IMR-90 (cell line): Measurements from ENCODE around the gene KCNF1. TPM values are rescaled to one million over a fixed set of nuclear protein-coding genes. Genes with fewer than 3 reads are reported as not detected.

Source experiments
- ATAC-seq: fragments of 200-7000 bp; cut with Tn5 transposase; 2 replicates; pipeline ENCODE4 v1.9.1; 2020; ENCODE audit warnings: low read depth, mild to moderate bottlenecking, moderate library complexity
- BruUV-seq: library from RNA; stranded (reverse); fragments of 400-500 nt; replicated peaks from 2 replicates; lab custom pipeline; 2021; lab: Mats Ljungman, UMichigan
- CTCF ChIA-PET: fragments of 300-600 bp; formaldehyde crosslinking; extraction: SDS; loops from one replicate; lab custom pipeline; 2021; ENCODE audit warnings: antibody characterized with exemption; lab: Yijun Ruan, JAX
- POLR2A ChIA-PET: fragments of 300-600 bp; sonication (Branson Sonifier 250); formaldehyde crosslinking; loops from one replicate; lab custom pipeline; 2022; ENCODE audit warnings: antibody characterized with exemption; ENCODE audit not compliant: unreplicated experiment; lab: Charles Lee
- DNase-seq: peaks from one replicate; pipeline ENCODE4 v3.0.0; 2013
- H2AFZ ChIP-seq: replicated peaks from 2 replicates; pipeline ENCODE3; 2013; ENCODE audit warnings: low read length, mild to moderate bottlenecking; ENCODE audit not compliant: poor library complexity
- H2AK5ac ChIP-seq: 2 replicates; pipeline ENCODE4 v1.6.1; 2013; ENCODE audit warnings: low read depth, low read length, inconsistent platforms
- H2AK9ac ChIP-seq: replicated peaks from 2 replicates; pipeline ENCODE3; 2013; ENCODE audit warnings: mild to moderate bottlenecking, low read depth, low read length, moderate library complexity; ENCODE audit not compliant: poor library complexity
- H2BK120ac ChIP-seq: 2 replicates; pipeline ENCODE4 v1.6.1; 2013; ENCODE audit warnings: low read depth, low read length, inconsistent platforms
- H2BK15ac ChIP-seq: 3 replicates; pipeline ENCODE4 v1.6.1; 2013; ENCODE audit warnings: low read depth, low read length, inconsistent platforms
- H2BK20ac ChIP-seq: 2 replicates; pipeline ENCODE4 v1.6.1; 2013; ENCODE audit warnings: low read depth, mild to moderate bottlenecking, inconsistent platforms, low read length, moderate library complexity
- H2BK5ac ChIP-seq: 2 replicates; pipeline ENCODE4 v1.6.1; 2013; ENCODE audit warnings: mild to moderate bottlenecking, low read depth, low read length, inconsistent platforms; ENCODE audit not compliant: poor library complexity, severe bottlenecking
- H3K14ac ChIP-seq: replicated peaks from 2 replicates; pipeline ENCODE4 v1.6.1; 2013; ENCODE audit warnings: low read depth, low read length, inconsistent platforms
- H3K18ac ChIP-seq: 2 replicates; pipeline ENCODE4 v1.6.1; 2013; ENCODE audit warnings: low read depth, low read length, control low read depth
- H3K23ac ChIP-seq: 2 replicates; pipeline ENCODE4 v1.6.1; 2013; ENCODE audit warnings: low read depth, low read length, inconsistent platforms
- H3K27ac ChIP-seq: 2 replicates; pipeline ENCODE4 v1.5.1; 2013; ENCODE audit warnings: mild to moderate bottlenecking, control low read depth, low read length; ENCODE audit not compliant: insufficient read depth
- H3K27me3 ChIP-seq: 2 replicates; pipeline ENCODE4 v1.6.1; 2013; ENCODE audit warnings: low read length; ENCODE audit not compliant: control insufficient read depth, insufficient read depth
- H3K36me3 ChIP-seq: 2 replicates; pipeline ENCODE4 v1.6.1; 2013; ENCODE audit warnings: low read length, mixed read lengths; ENCODE audit not compliant: control insufficient read depth, insufficient read depth
- H3K4ac ChIP-seq: 2 replicates; pipeline ENCODE4 v1.6.1; 2013; ENCODE audit warnings: low read depth, low read length, inconsistent platforms
- H3K4me1 ChIP-seq: 2 replicates; pipeline ENCODE4 v1.6.1; 2013; ENCODE audit warnings: low read length, mixed read lengths; ENCODE audit not compliant: control insufficient read depth, insufficient read depth
- H3K4me2 ChIP-seq: 2 replicates; pipeline ENCODE4 v1.6.1; 2013; ENCODE audit warnings: low read depth, mild to moderate bottlenecking, control low read depth, low read length, moderate library complexity
- H3K4me3 ChIP-seq: 2 replicates; pipeline ENCODE4 v1.5.1; 2013; ENCODE audit warnings: low read depth, mild to moderate bottlenecking, control low read depth, low read length, moderate library complexity; ENCODE audit not compliant: insufficient read depth
- H3K56ac ChIP-seq: 2 replicates; pipeline ENCODE4 v1.6.1; 2013; ENCODE audit warnings: low read length, inconsistent platforms; ENCODE audit not compliant: insufficient read depth; ENCODE audit errors: extremely low read depth
- H3K79me1 ChIP-seq, 2 experiments: 2 replicates each; pipeline ENCODE4 v1.6.1; 2013; ENCODE audit warnings: low read length in 2 of 2, inconsistent platforms in 1 of 2, low read depth in 1 of 2
- H3K9ac ChIP-seq: 2 replicates; pipeline ENCODE4 v1.6.1; 2013; ENCODE audit warnings: low read depth, low read length, control low read depth
- H3K9me1 ChIP-seq: 2 replicates; pipeline ENCODE4 v1.6.1; 2013; ENCODE audit warnings: low read length, inconsistent platforms; ENCODE audit not compliant: insufficient read depth
- H3K9me3 ChIP-seq: 2 replicates; pipeline ENCODE4 v1.6.1; 2013; ENCODE audit warnings: low read length; ENCODE audit not compliant: control insufficient read depth, insufficient read depth
- H4K20me1 ChIP-seq: 2 replicates; pipeline ENCODE4 v1.6.1; 2013; ENCODE audit warnings: low read length, inconsistent platforms; ENCODE audit not compliant: insufficient read depth
- H4K5ac ChIP-seq: 2 replicates; pipeline ENCODE4 v1.6.1; 2013; ENCODE audit warnings: mild to moderate bottlenecking, low read depth, low read length, control low read depth
- H4K8ac ChIP-seq, 2 experiments: 2 replicates each; pipeline ENCODE4 v1.6.1; 2013; ENCODE audit warnings: low read depth in 2 of 2, low read length in 2 of 2, control low read depth in 1 of 2, inconsistent platforms in 1 of 2
- H4K91ac ChIP-seq: 2 replicates; pipeline ENCODE4 v1.6.1; 2013; ENCODE audit warnings: low read depth, low read length, inconsistent platforms; ENCODE audit not compliant: insufficient read depth
- USF2 ChIP-seq: fragments of 150-350 bp; IDR thresholded peaks from 2 replicates; pipeline ENCODE4 v1.6.1; 2017; ENCODE audit warnings: mild to moderate bottlenecking, antibody characterized with exemption, low read length, low read depth
- WGBS, 2 experiments: methylation state at CpG; one replicate each; pipeline versions ENCODE4 v1.1.5 to v1.1.7; 2013; ENCODE audit warnings: missing lambda C conversion rate in 2 of 2; ENCODE audit not compliant: insufficient read length in 1 of 2; ENCODE audit errors: extremely low coverage in 2 of 2; 5-methylcytosine and 5-hydroxymethylcytosine counted together
- dilution Hi-C: fragments of 300-500 bp; cut with HindIII; formaldehyde crosslinking; loops from one replicate; pipeline ENCODE4 v1.14.3; 2018; ENCODE audit warnings: low sequenced_read_pairs; ENCODE audit not compliant: unreplicated experiment
- in situ Hi-C: fragments of 300-500 bp; cut with MboI; formaldehyde crosslinking; loops from 3 replicates; pipeline ENCODE4 v1.14.3; 2019; ENCODE audit warnings: low sequenced_read_pairs, inconsistent platforms, mixed read lengths
- intact Hi-C: fragments of 100-400 bp; cut with micrococcal nuclease; formaldehyde crosslinking; loops from 2 replicates; pipeline ENCODE4 v1.10.0; 2022
- polyA plus RNA-seq, 3 experiments: library from polyadenylated mRNA; depleted of rRNA; stranded (reverse); fragments of >200 nt; gene quantifications; 2 replicates each; pipeline ENCODE4 v1.2.3, GENCODE V29; 2012; ENCODE audit warnings: low replicate concordance in 1 of 3
- total RNA-seq: library from RNA; depleted of rRNA; stranded (reverse); fragments of >200 nt; gene quantifications from 2 replicates; pipeline ENCODE4 v1.2.3, GENCODE V29; 2012

The KCNF1 gene
- total and polyA plus RNA-seq, 2 of the 4 experiments (the other 2 are of a cell fraction): 0.54 to 1.4 TPM

- Histone ChIP-seq H3K9me1 (peaks cover 10% of the 10 kb centered on the region), H3K27ac (no peak overlapping the region), H3K23ac (no peak overlapping the region), H2BK20ac (no peak overlapping the region), H2AK5ac (no peak overlapping the region), H2BK5ac (no peak overlapping the region), H4K91ac (no peak overlapping the region), H2BK120ac (no peak overlapping the region), H4K8ac (no peak overlapping the region), H3K4me2 (no peak overlapping the region), H2BK15ac (no peak overlapping the region), H2AFZ (no peak overlapping the region), H4K5ac (no peak overlapping the region), H3K4me1 (peaks cover 9% of the 10 kb centered on the region), H3K36me3 (no peaks in the 10 kb centered on the region), H3K56ac (no peak overlapping the region), H3K79me1 (no peaks in the 10 kb centered on the region), H3K9ac (no peak overlapping the region), H3K4ac (no peak overlapping the region), H4K20me1 (no peaks in the 10 kb centered on the region), H2AK9ac (no peak overlapping the region), H3K14ac (no peak overlapping the region), H3K9me3 (0 out of 2 replicates have a peak, but pooled peaks cover 2% of the 10 kb centered on the region), H3K18ac (no peak overlapping the region), H3K4me3 (no peak overlapping the region), H3K27me3 (no peaks in the 10 kb centered on the region)
- WGBS, 2 experiments: 80% methylated on average over 1 of the region's 3 CpGs; no CpG with 5 or more reads in 1 of the 2 experiments
- dilution Hi-C loops: no loop called here
- BruUV-seq: no TSS peak
- ChIA-PET CTCF (no interaction called here), POLR2A (no interaction called here)
- DNase-seq (no peak), ATAC-seq (no peak)
- in situ Hi-C loops: no loop called here
- intact Hi-C loops: no loop called here
- TF ChIP-seq USF2: no peak
These were observed 38.6 kb upstream of the KCNF1 start for GRCh38 chr2:10873171-10873570.
